Measurements from ENCODE around the gene TNN.
"Not testable (repeated sequence)": the region's sequence is repeated elsewhere in the genome, so short reads cannot be mapped to it uniquely, and the experiment has no call there.

The TNN gene

DNA sequence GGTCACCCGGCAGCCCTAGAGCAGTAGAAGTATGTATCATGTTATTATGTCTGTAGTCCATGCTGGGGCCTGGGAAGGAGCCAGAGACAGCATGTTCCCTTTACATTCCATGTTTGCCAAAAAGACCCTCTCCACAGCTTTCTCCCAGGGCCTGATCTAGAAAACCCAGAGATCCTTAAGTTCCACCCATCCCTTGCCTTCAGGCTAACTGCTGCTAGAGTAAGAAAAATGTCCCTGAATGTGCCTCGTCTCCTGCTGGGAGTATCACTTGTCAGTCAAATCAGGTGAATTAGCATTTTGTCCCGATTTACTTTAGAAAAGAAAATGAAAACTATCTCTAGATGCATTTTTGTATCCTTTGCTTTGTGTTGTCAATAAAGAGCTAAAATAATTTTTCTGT is 31.2 kb upstream of the TNN start:
- Histone ChIP-seq H4K20me1 (no peaks in the 10 kb centered on the region), H3K9ac (no peak overlapping the region), H3K4me3 (no peak overlapping the region), H3K4me1 (no peaks in the 10 kb centered on the region), H3K27ac (no peak overlapping the region), H3K27me3 (no peaks in the 10 kb centered on the region), H3K36me3 (no peaks in the 10 kb centered on the region), H3K4me2 (no peak overlapping the region), H3K9me3 (no peaks in the 10 kb centered on the region)
- TF ChIP-seq Cebpa-rat (IDR thresholded peaks at IDR 0.05), result no peak

DNA sequence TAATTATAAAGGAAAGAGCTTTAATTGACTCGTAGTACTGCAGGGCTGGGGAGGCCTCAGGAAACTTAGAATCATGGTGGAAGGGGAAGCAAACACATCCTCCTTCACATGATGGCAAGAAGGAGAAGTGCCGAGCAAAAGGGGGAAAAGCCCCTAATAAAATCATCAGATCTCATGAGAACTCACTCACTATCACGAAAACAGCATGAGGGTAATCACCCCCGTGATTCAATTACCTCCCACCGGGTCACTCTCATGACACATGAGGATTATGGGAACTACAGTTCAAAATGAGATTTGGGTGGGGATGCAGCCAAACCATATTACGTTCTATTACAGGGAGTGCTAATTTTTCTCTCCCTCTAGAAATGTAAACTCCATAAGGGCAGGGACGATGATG is 30.2 kb upstream of the TNN start:
- Histone ChIP-seq H3K4me1 (no peaks in the 10 kb centered on the region), H3K27me3 (no peaks in the 10 kb centered on the region), H3K9me3 (no peaks in the 10 kb centered on the region), H4K20me1 (no peaks in the 10 kb centered on the region), H3K4me3 (no peak overlapping the region), H3K4me2 (no peak overlapping the region), H3K27ac (no peak overlapping the region), H3K9ac (no peak overlapping the region), H3K36me3 (no peaks in the 10 kb centered on the region)
- no peak for TF ChIP-seq Cebpa-rat (IDR thresholded peaks at IDR 0.05)

DNA sequence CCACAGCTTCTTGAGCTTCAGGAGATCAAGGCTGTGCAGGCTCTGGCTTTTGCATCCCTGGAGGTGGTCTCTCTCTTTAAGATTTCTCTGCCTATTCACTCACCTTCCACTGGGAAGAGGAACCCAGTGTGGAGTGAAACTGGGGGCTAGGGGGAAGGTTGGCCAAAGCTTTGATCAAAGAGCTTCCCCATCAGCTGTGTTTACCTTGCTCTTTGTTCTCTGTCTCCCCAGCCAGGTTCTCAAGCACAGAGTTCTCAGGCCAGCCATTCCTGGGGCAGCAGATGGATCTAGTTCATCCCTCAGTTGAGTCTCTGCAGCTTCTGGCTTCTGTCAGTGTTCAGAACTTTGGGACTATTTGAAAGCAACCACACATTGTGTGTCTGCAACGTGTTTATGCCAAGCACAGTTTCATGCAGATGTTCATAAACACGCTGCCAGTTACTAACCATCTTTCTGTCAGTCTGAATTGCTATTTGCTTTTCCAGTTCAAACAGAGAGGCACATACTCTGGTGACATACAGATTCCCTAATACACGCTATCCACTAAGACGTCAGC is 27.2 kb upstream of the TNN start:
- no peaks in the 10 kb centered on the region for H3K27me3 ChIP-seq
- H3K4me2 ChIP-seq, result no peak overlapping the region
- no peaks in the 10 kb centered on the region for H4K20me1 ChIP-seq
- H3K9me3 ChIP-seq, result no peaks in the 10 kb centered on the region
- no peak for TF ChIP-seq Cebpa-rat (IDR thresholded peaks at IDR 0.05)
- H3K36me3 ChIP-seq, result no peaks in the 10 kb centered on the region
- H3K9ac ChIP-seq, result no peak overlapping the region
- no peaks in the 10 kb centered on the region for H3K4me1 ChIP-seq
- H3K4me3 ChIP-seq, result no peak overlapping the region
- no peak overlapping the region for H3K27ac ChIP-seq

DNA sequence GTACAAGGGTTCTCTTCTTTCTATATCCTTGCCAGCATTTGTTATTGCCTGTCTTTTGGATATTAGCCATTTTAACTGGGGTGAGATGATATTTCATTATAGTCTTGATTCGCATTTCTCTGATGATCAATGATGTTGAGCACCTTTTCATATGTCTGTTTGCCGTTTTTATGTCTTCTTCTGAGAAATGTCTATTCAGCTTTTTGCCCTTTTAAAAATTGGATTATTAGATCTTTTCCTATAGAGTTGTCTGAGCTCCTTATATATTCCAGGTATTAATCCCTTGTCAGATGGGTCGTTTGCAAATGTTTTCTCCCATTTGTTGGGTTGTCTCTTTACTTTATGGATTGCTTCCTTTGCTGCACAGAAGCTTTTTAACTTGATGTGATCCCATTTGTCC is 25.0 kb upstream of the TNN start:
- Histone ChIP-seq H3K36me3 (no peaks in the 10 kb centered on the region), H3K9me3 (0 out of 2 replicates have a peak, but pooled peaks cover 3% of the 10 kb centered on the region), H3K4me3 (no peak overlapping the region), H3K9ac (no peak overlapping the region), H3K27me3 (no peaks in the 10 kb centered on the region), H4K20me1 (no peaks in the 10 kb centered on the region), H3K27ac (no peak overlapping the region), H3K4me2 (no peak overlapping the region), H3K4me1 (no peaks in the 10 kb centered on the region)
- no peak for TF ChIP-seq Cebpa-rat (IDR thresholded peaks at IDR 0.05)

DNA sequence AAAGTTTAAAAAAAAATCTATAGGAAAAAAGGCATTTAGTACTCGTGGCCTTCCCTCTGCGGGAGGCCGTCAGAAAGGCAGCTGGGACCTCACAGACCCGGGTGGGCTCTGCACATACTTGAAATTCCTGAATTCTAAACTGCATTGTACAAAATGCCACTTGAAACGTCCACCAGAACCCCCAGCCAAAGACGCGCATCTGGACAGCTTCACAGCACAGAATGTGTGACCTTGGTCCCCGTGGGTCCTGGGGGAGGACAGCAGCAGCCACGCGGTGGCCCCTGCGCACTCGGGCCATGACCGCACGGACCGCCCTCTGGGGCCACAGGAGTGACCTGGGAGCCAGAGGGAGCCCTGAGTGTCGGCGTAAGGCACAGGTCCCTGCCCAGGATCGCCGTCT is 23.8 kb upstream of the TNN start:
- Histone ChIP-seq H3K27me3 (no peaks in the 10 kb centered on the region), H3K9me3 (0 out of 2 replicates have a peak, but pooled peaks cover 3% of the 10 kb centered on the region), H3K36me3 (no peaks in the 10 kb centered on the region), H3K9ac (no peak overlapping the region), H3K4me2 (no peak overlapping the region), H4K20me1 (no peaks in the 10 kb centered on the region), H3K27ac (no peak overlapping the region), H3K4me3 (no peak overlapping the region), H3K4me1 (no peaks in the 10 kb centered on the region)
- TF ChIP-seq Cebpa-rat (IDR thresholded peaks at IDR 0.05), result no peak

DNA sequence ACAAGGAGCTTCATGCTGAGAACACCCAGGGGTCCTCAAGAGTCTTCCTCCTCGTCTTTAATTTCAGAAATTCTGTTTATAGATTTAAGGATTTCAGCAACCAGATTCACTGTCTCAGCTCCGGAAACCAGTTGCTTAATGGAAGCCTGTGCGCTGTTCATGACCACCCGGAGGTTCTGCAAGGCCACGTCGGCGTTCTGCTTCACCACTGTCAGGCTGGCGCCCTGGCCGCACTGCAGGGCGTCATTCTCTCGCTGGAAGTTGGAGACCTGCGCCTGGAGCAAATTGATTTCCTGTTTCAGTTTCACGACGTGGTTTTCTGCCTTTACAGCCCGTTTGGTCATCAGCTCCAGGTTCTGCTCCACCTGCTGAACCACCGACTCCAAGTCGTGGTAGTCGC is 23.0 kb upstream of the TNN start:
- not testable (repeated sequence) for H3K36me3 ChIP-seq, H3K9me3 ChIP-seq, H3K27me3 ChIP-seq, H4K20me1 ChIP-seq, H3K4me1 ChIP-seq, H3K27ac ChIP-seq, H3K4me3 ChIP-seq, H3K4me2 ChIP-seq, H3K9ac ChIP-seq

DNA sequence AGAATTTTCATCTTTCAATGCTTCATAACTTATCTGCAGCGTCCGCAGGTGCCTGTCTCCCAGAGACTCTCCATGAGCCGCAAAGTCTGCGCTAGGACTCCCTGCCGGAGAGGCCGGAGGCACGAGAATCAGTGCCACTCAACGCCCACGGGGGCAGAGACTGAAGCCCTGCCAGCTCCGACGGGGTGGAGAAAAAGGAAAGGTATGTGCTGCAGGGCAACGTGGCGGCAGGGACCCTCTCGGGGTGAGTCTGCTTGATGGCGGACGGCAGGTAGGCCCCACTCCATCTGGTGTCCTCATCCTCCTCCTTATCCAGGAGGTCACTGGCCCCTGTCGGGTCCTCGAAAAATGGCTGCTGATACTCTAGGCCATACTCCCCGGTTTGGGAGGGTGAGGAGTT is 22.5 kb upstream of the TNN start:
- TF ChIP-seq Cebpa-rat (IDR thresholded peaks at IDR 0.05), result no peak
- Histone ChIP-seq H3K4me3 (no peak overlapping the region), H3K27ac (no peak overlapping the region), H3K4me1 (no peaks in the 10 kb centered on the region), H3K36me3 (no peaks in the 10 kb centered on the region), H3K27me3 (no peaks in the 10 kb centered on the region), H3K4me2 (no peak overlapping the region), H4K20me1 (no peaks in the 10 kb centered on the region), H3K9ac (no peak overlapping the region), H3K9me3 (0 out of 2 replicates have a peak, but pooled peaks cover 3% of the 10 kb centered on the region)

DNA sequence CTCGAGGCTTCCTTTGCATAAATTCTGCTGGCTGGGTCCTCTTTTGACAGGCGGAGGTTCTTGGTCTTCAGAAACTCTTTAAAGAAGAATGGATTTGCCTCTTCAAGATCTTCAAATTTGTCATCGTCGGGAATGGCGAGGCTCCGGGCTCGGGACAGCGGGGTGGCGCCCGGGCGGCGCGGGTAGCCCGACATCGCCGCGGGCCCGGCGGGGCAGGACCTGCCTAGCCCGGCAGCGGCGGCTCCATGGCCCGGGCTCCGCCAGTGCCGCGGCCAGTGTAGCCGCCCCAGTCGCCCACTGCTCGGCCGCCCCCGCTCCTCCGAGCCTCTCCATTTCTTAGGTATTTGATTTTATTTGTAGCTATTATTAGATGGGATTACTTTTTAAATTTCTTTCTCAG is 22.1 kb upstream of the TNN start:
- no peak overlapping the region for H3K4me2 ChIP-seq
- H4K20me1 ChIP-seq, result no peaks in the 10 kb centered on the region
- no peaks in the 10 kb centered on the region for H3K27me3 ChIP-seq
- no peak overlapping the region for H3K27ac ChIP-seq
- no peak overlapping the region for H3K4me3 ChIP-seq
- no peaks in the 10 kb centered on the region for H3K4me1 ChIP-seq
- no peaks in the 10 kb centered on the region for H3K36me3 ChIP-seq
- H3K9me3 ChIP-seq, result 0 out of 2 replicates have a peak, but pooled peaks cover 3% of the 10 kb centered on the region
- no peak overlapping the region for H3K9ac ChIP-seq
- no peak for TF ChIP-seq Cebpa-rat (IDR thresholded peaks at IDR 0.05)

DNA sequence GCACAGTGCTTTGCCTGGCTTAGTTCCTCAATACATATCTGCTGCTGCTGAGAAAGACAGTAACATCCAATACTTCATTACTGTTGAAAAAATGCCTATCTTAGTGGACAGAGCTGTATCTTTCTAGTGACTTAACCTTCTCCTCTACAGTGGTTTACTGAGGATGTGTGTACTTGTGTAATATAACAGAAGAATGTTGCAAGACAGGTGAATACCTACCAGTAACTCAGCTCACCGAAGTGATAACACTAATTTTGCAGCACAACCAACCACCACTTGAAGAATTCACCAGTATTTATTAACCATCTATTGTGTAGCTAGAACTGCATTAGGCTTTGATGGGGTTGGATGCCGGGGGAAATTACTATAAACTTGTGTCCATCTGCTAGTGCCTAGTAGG is 16.6 kb upstream of the TNN start:
- H3K27me3 ChIP-seq, result no peaks in the 10 kb centered on the region
- no peak overlapping the region for H3K9ac ChIP-seq
- H3K36me3 ChIP-seq, result no peaks in the 10 kb centered on the region
- no peaks in the 10 kb centered on the region for H3K4me1 ChIP-seq
- no peak overlapping the region for H3K27ac ChIP-seq
- H3K9me3 ChIP-seq, result no peaks in the 10 kb centered on the region
- TF ChIP-seq Cebpa-rat (IDR thresholded peaks at IDR 0.05), result no peak
- no peaks in the 10 kb centered on the region for H4K20me1 ChIP-seq
- H3K4me2 ChIP-seq, result no peak overlapping the region
- no peak overlapping the region for H3K4me3 ChIP-seq

DNA sequence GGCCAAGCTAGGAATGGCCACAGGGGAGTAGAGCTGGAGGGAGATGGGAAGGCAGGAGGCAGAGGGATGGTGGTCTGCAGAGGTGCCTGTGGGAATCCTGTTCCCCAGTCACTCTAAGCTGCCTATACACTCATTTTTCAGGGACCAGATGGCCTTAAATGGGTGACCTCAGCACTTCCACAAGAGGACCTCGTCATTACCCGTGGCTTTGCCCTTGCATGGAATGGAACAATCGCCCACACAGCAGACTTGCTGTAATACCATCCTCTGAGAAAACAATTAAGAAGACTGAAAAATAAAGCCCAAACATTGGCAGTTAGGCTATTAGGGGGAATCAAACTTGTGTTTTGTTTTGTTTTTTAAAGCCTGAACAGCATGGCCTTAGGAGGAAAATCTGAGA is 12.9 kb upstream of the TNN start:
- Histone ChIP-seq H3K4me1 (no peaks in the 10 kb centered on the region), H3K27ac (no peak overlapping the region), H3K27me3 (no peaks in the 10 kb centered on the region), H3K4me2 (no peak overlapping the region), H4K20me1 (no peaks in the 10 kb centered on the region), H3K9ac (no peak overlapping the region), H3K9me3 (no peaks in the 10 kb centered on the region), H3K4me3 (no peak overlapping the region), H3K36me3 (no peaks in the 10 kb centered on the region)
- no peak for TF ChIP-seq Cebpa-rat (IDR thresholded peaks at IDR 0.05)

DNA sequence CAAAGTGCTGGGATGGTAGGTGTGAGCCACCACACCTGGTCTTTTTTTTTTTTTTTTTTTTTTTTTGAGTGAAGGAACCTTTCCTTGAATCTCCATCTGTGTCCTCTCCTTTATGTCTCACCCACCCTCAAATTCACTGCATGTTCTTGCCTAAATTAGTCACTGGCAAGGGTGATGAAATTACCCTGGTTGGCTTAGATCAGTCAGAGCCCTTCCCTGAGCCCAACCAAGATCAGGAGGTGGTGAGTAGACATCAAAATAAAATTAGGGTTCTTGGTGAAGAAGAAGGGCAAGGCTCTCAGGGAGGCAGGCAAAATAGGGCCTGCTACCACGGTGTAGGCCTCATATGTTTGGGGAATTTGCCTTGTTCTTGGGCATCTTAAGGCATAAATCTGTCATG is 5.3 kb upstream of the TNN start:
- TF ChIP-seq Cebpa-rat (IDR thresholded peaks at IDR 0.05), result no peak
- H3K9me3 ChIP-seq, result no peaks in the 10 kb centered on the region
- H3K36me3 ChIP-seq, result no peaks in the 10 kb centered on the region

More for the DNA sequence above, 5.3 kb upstream of the TNN start:
- Histone ChIP-seq H3K27me3 (no peaks in the 10 kb centered on the region), H3K4me2 (no peak overlapping the region), H3K9ac (no peak overlapping the region), H3K27ac (no peak overlapping the region), H3K4me3 (no peak overlapping the region), H4K20me1 (no peaks in the 10 kb centered on the region), H3K4me1 (no peaks in the 10 kb centered on the region)

Data from BLaER1 (cell line).